Activated T-cell treated with anti-CD3 and anti-CD28 coated beads for 48 hours (primary cell): Measurements from ENCODE around the gene DLGAP3.
"Not testable (repeated sequence)": the region's sequence is repeated elsewhere in the genome, so short reads cannot be mapped to it uniquely, and the experiment has no call there.

ENCODE experiments used
- DNase-seq: peaks from one replicate; pipeline ENCODE4 v3.0.0-alpha.2; 2020; ENCODE audit warnings: low read depth

The DLGAP3 gene, protein sequence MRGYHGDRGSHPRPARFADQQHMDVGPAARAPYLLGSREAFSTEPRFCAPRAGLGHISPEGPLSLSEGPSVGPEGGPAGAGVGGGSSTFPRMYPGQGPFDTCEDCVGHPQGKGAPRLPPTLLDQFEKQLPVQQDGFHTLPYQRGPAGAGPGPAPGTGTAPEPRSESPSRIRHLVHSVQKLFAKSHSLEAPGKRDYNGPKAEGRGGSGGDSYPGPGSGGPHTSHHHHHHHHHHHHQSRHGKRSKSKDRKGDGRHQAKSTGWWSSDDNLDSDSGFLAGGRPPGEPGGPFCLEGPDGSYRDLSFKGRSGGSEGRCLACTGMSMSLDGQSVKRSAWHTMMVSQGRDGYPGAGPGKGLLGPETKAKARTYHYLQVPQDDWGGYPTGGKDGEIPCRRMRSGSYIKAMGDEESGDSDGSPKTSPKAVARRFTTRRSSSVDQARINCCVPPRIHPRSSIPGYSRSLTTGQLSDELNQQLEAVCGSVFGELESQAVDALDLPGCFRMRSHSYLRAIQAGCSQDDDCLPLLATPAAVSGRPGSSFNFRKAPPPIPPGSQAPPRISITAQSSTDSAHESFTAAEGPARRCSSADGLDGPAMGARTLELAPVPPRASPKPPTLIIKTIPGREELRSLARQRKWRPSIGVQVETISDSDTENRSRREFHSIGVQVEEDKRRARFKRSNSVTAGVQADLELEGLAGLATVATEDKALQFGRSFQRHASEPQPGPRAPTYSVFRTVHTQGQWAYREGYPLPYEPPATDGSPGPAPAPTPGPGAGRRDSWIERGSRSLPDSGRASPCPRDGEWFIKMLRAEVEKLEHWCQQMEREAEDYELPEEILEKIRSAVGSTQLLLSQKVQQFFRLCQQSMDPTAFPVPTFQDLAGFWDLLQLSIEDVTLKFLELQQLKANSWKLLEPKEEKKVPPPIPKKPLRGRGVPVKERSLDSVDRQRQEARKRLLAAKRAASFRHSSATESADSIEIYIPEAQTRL

DNA sequence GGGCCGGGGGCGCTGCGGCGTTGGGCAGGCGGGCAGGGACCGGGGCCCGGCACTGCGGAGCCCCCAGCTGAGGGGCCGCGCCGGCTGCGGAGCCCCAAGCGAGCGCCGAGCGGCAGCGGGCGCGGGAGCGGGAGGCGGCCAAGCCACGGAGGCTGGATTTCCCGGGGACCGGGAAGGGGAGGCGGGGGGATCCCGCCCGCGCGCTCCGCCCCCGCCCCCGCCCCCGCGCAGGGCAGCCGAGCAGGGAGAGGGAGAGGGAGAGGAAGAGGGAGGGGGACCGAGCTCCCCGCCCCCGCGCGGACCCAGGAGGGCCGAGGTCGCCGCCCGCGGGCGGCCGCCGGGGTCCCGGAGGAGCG is at the start of gene DLGAP3:
Gene DLGAP3, minus strand, starts transcription at position 154 of the 356 bp plus-strand sequence. CDS start 24,267 bp downstream, outside the sequence.
- no peak for DNase-seq

DNA sequence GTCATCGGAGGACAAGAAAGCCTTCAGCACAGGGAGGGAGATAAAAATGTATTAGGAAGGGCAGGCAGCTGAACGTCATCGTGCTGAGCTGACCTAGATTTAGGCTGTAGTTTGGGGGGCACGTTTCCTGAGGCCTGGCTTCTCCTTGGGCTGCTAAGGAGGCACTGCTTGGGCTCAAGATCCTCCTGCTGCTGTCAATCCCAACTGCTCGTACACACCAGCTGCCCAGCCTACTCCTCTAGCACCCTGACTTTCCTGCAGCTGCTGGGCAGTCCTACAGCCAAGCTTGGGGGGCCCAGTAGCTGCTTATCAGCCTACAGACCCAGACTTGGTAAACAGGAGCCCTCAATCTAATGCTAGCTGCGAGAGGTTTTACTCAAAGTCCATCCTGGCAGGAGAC is 49.5 kb upstream of the DLGAP3 start:
- DNase-seq, result no peak

DNA sequence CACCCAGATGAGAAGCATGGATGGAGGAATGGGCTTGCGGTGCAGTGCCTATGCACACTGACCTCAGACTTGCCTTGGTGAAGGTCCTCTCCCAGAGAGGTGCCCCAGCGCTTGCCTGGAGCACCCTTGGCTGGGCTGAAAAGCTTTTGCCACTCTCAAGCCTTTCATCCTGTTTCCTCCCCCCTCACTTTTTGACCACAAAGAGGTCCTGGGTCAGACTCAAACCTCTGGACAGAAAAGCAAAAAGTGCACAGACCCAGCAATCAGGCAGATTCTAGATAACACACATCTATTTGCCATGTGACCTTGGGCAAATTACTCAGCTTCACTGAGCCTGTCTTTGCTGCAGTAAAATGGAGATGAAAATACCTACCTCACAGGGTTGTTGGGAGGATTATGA is 48.4 kb upstream of the DLGAP3 start:
- DNase-seq, result no peak

GRCh38 chr1:34977210-34977471 is 47.7 kb upstream of the DLGAP3 start:
- DNase-seq, result no peak

DNA sequence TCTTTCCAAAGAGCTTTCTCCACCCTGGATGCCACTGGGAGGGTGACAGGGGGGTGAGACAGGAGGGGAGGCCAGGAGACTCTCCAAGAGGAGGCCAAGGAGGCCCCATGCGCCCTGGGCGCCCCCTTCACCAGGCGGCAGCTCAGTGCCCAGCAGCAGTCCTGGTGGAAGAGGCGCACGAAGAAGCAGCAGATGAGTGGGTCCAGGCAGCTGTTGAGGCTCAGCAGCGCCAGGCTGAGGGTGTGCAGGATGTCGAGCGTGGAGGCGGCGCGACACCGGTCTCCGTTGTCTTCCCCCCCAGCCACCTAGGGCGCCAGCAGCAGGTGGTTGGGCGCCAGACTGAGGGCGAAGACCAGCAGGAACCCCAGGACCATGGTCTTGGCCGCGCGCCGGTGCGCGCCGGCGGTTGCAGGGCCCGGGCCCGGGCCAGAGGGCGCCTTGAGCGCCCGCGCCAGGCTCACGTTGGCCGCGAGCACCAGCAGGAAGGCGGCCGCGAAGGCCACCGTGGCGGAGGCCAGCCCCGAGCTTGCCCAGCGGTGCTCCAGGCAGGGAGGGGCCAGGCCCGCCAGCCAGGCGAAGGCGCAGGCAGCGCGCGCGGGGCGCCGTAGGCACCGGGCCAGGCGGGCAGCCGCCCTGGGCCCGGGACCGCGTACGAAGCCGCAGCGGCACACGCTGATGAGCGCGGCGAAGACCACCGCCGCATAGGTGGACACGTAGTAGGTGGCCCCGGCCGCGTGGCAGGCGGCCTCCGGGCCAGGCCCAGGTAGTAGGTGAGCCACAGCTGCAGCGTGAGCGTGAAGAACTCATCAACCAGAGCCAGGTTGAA is 47.1 kb upstream of the DLGAP3 start:
- DNase-seq, result no peak

DNA sequence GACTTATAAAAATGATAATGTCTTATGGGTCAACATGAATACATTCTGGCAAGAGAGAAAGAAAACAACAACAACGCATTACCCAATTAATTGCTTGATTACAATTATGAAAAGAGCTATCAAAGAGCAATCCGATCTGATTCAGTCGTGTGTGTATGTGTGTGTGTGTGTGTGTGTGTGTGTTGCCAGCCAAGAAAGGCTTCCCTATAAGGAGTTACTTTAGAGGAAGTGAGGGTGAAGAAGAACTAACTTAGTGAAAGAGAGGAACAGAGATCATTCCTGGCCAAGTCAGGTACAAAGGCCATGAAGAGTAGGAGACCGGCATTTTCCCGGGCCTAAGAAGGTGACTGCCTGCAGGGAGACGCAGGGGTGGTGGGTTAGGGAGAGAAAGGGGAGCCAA is 46.3 kb upstream of the DLGAP3 start:
- DNase-seq, result no peak

GRCh38 chr1:34975338-34975737 is 45.9 kb upstream of the DLGAP3 start:
- no peak for DNase-seq

GRCh38 chr1:34974626-34975025 is 45.2 kb upstream of the DLGAP3 start:
- no peak for DNase-seq

DNA sequence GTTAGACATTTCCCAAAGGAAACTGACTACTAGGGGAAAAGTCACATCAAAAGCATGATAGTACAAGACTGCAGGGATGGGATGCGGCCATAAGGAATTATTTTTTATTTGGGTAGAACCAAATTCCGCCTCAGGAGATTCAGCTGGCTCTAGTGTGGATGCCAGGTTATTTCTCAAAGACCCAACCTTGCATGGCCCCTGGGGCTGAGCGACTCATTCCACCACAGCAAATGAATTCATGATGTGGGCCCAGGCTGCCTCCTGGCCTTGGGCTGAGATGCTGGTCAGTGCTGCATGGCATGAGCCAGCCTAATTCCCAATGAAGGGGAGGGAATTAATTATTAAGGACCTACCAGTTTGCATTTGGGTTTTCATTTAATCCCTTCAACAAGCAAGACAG is 43.9 kb upstream of the DLGAP3 start:
- no peak for DNase-seq

GRCh38 chr1:34970829-34971228 is 41.4 kb upstream of the DLGAP3 start:
- DNase-seq, result no peak

GRCh38 chr1:34970220-34970735 is 40.8 kb upstream of the DLGAP3 start:
- DNase-seq, result no peak

DNA sequence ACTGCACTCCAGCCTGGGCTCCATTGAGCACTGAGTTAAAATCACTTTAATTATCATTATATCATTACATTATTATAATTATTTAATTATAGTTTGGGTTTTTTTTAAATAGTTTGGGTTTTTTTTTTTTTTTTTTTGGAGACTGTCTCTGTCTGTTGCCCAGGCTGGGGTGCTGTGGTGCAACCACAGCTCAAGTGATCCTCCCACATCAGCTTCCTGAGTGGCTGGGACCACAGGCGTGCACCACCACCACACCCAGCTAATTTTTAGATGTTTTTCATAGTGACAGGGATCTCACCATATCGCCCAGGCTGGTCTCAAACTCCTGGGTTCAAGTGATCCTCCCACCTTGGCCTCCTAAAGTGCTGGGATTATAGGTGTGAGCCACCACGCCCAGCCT is 38.8 kb upstream of the DLGAP3 start:
- not testable (repeated sequence) for DNase-seq

DNA sequence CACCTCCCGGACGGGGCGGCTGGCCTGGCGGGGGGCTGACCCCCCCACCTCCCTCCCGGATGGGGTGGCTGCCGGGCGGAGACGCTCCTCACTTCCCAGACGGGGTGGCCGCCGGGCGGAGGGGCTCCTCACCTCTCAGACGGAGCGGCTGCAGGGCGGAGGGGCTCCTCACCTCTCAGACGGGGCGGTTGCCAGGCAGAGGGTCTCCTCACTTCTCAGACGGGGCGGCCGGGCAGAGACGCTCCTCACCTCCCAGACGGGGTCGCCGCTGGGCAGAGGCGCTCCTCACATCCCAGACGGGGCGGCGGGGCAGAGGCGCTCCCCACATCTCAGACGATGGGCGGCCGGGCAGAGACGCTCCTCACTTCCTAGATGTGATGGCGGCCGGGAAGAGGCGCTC is 38.2 kb upstream of the DLGAP3 start:
- not testable (repeated sequence) for DNase-seq

DNA sequence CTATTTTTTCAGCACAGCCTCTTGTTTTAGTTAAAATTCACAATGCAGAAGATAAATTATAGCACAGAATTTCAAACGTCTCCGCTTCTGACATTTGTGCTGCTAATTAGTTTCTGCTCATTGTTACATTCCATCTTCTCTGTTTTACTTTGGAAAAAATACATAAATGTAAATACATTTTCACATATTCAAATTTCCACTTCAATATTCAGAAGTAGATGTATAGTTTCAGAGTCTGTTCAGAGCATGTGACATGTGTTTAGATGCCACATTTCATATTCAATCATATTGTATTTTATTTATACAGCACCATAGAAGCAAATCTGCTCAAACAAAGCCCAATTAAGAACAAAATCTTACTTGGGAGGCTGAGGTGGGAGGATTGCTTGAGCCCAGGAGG is 36.1 kb upstream of the DLGAP3 start:
- DNase-seq, result no peak

GRCh38 chr1:34950428-34950827 is 21.0 kb upstream of the DLGAP3 start:
- no peak for DNase-seq

GRCh38 chr1:34948739-34949138 is 19.3 kb upstream of the DLGAP3 start:
- DNase-seq, result not testable (repeated sequence)

GRCh38 chr1:34947641-34948314 is 18.3 kb upstream of the DLGAP3 start:
- DNase-seq, result not testable (repeated sequence)

GRCh38 chr1:34946211-34946610 is 16.8 kb upstream of the DLGAP3 start:
- no peak for DNase-seq

DNA sequence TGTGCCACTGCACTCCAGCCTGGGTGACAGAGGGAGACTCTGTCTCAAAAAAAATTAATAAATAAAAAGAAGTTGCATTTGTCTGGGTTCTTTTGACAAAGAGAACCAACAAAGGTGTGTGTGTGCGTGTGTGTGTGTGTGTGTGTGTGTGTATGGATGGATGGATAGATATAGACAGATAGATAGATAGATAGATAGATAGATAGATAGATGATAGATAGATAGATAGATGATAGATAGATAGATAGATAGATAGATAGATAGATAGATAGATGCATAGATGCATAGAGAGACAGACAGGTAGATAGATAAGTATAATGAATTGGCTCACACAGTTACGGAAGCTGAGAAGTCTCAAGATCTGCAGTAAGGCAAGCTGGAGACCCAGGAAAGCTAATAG is 12.3 kb upstream of the DLGAP3 start:
- DNase-seq, result not testable (repeated sequence)

- DNase-seq, result no peak
Observed at GRCh38 chr1:34930702-34931071, 1.2 kb upstream of the DLGAP3 start.

DNA sequence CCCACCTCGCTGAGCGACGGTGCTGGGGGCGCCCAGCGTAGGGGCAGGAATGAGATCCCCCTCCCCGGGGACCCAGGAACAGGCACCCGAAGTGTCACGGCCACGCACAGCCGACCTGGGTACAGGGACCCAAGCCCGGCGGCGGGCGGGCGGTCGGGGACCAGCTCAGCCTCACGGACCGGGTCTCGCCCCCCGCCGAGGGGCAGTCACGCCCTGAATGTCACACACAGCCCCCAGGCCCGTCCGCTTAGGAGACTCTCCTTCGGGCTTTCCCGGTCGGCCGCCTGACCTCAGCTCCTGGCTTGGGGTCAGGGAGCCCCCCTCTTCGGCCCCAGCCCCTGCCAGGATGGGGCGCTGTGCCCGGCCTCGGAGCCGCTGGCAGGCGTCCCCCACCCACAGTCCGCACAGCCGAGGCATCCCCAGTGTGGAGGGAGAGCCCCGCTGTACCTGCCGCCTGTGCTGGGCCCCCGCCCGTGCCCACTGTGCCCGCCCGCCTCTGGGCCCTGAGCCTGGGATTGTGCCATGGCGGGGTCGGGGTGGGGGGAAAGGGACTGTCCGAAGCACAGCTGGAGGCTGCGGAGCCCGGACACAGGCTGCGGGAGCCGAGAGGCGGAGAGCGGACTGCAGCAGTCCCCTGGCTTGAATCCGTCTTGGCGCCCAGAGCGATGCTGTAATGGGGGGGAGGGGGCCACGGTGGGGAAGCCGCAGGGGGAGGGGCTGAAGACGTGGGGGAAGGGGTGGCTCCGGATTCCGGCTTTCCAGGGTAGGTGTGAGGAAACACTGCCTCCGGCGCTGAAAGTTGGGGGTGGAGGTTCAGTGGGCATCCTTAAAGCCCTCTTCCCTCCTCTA is 627 bp upstream of the DLGAP3 start:
- DNase-seq, result no peak
